ENCODE measurements around the gene RAP1GAP. TPM values are rescaled to one million over a fixed set of nuclear protein-coding genes. Genes with fewer than 3 reads are reported as not detected.

Gene RAP1GAP
- polyA plus RNA-seq, 3 donors = 0.04 TPM; not detected in 2

GRCh38 chr1:21641076-21641475 lies 28.1 kb downstream of the RAP1GAP start:
- no peaks in the 10 kb centered on the region for H3K27me3 ChIP-seq (ENCODE audit: control insufficient read depth in 2 of 2, insufficient read depth in 2 of 2, low read length in 2 of 2)
- H3K4me1 ChIP-seq (ENCODE audit: control insufficient read depth in 1 of 2, insufficient read depth in 2 of 2, low read length in 2 of 2) = no peaks in the 10 kb centered on the region
- 95% methylated on average over 2 of the region's 2 CpGs for WGBS (ENCODE audit: insufficient coverage)
- no peaks in the 10 kb centered on the region for H3K79me2 ChIP-seq (ENCODE audit: insufficient read depth, low read length)
- Mint-ChIP-seq H3K36me3 (no peaks in the 10 kb centered on the region), H3K4me1 (no peaks in the 10 kb centered on the region), H3K4me3 (no peak overlapping the region), H3K9me3 (no peaks in the 10 kb centered on the region), H3K27ac (no peak overlapping the region), H3K27me3 (ENCODE audit: low read depth in 3 of 3) (peaks cover 4 to 9% (median 6%) of the 10 kb centered on the region in 3 donors)
- TF ChIP-seq CTCF (IDR thresholded peaks at IDR 0.05) = no peak
- intact Hi-C loops (cut with micrococcal nuclease) = no loop called here
- DNase-seq = no peak
- H3K27ac ChIP-seq (ENCODE audit: low read depth in 1 of 2, low read length in 2 of 2) = no peak overlapping the region
- H3K4me2 ChIP-seq (replicated peaks; ENCODE audit: extremely low read depth, low read length, poor library complexity, severe bottlenecking) = no peak overlapping the region
- H3K4me3 ChIP-seq (replicated peaks in 1 of 3; ENCODE audit: low read depth in 2 of 3, low read length in 3 of 3) = no peak overlapping the region
- no peaks in the 10 kb centered on the region for H3K9me3 ChIP-seq (replicated peaks in 1 of 2; ENCODE audit: control insufficient read depth in 1 of 2, insufficient read depth in 1 of 2, low read length in 2 of 2)
- H3K9ac ChIP-seq (ENCODE audit: insufficient read depth, low read length, poor library complexity, severe bottlenecking) = no peak overlapping the region
- H4K20me1 ChIP-seq (ENCODE audit: insufficient read depth, low read length) = no peaks in the 10 kb centered on the region
- H3K36me3 ChIP-seq (replicated peaks in 1 of 2; ENCODE audit: control insufficient read depth in 1 of 2, insufficient read depth in 2 of 2, low read length in 2 of 2) = no peaks in the 10 kb centered on the region
- no peak overlapping the region for H2AFZ ChIP-seq (ENCODE audit: insufficient read depth, low read depth, low read length, poor library complexity, severe bottlenecking)

GRCh38 chr1:21640653-21641052 lies 28.5 kb downstream of the RAP1GAP start:
- Histone ChIP-seq H3K27ac (ENCODE audit: low read depth in 1 of 2, low read length in 2 of 2) (no peak overlapping the region), H3K79me2 (ENCODE audit: insufficient read depth, low read length) (no peaks in the 10 kb centered on the region), H4K20me1 (ENCODE audit: insufficient read depth, low read length) (no peaks in the 10 kb centered on the region), H3K4me3 (replicated peaks in 1 of 3; ENCODE audit: low read depth in 2 of 3, low read length in 3 of 3) (no peak overlapping the region), H3K4me2 (replicated peaks; ENCODE audit: extremely low read depth, low read length, poor library complexity, severe bottlenecking) (no peak overlapping the region), H3K27me3 (ENCODE audit: control insufficient read depth in 2 of 2, insufficient read depth in 2 of 2, low read length in 2 of 2) (no peaks in the 10 kb centered on the region), H3K9me3 (replicated peaks in 1 of 2; ENCODE audit: control insufficient read depth in 1 of 2, insufficient read depth in 1 of 2, low read length in 2 of 2) (no peaks in the 10 kb centered on the region), H3K36me3 (replicated peaks in 1 of 2; ENCODE audit: control insufficient read depth in 1 of 2, insufficient read depth in 2 of 2, low read length in 2 of 2) (no peaks in the 10 kb centered on the region), H3K4me1 (ENCODE audit: control insufficient read depth in 1 of 2, insufficient read depth in 2 of 2, low read length in 2 of 2) (no peaks in the 10 kb centered on the region), H3K9ac (ENCODE audit: insufficient read depth, low read length, poor library complexity, severe bottlenecking) (no peak overlapping the region), H2AFZ (ENCODE audit: insufficient read depth, low read depth, low read length, poor library complexity, severe bottlenecking) (no peak overlapping the region)
- WGBS (ENCODE audit: insufficient coverage) = 92% methylated on average over 2 of the region's 6 CpGs
- TF ChIP-seq CTCF (IDR thresholded peaks at IDR 0.05) = no peak
- no peak overlapping the region for H3K4me3 Mint-ChIP-seq
- intact Hi-C loops (cut with micrococcal nuclease) = no loop called here
- H3K9me3 Mint-ChIP-seq = no peaks in the 10 kb centered on the region
- peaks cover 4 to 9% (median 6%) of the 10 kb centered on the region in 3 donors for H3K27me3 Mint-ChIP-seq (ENCODE audit: low read depth in 3 of 3)
- peak overlapping the region in 1 of 7 donors; percentile 80 for H3K27ac Mint-ChIP-seq
- H3K4me1 Mint-ChIP-seq = no peaks in the 10 kb centered on the region
- DNase-seq = no peak
- H3K36me3 Mint-ChIP-seq = no peaks in the 10 kb centered on the region
